Sigmoid colon (tissue), 4 donors: ENCODE data around the gene GNL3.

Source experiments
- EP300 ChIP-seq, 4 donors: sonication (generic); formaldehyde crosslinking; IDR thresholded peaks; one replicate each; pipeline ENCODE4 v1.6.1; 2017; ENCODE audit warnings: antibody characterized with exemption in 4 of 4
- POLR2A ChIP-seq, 2 donors: fragments of 450-650 bp; IDR thresholded peaks; one replicate each; pipeline ENCODE4 v1.6.1; 2016; ENCODE audit warnings: antibody characterized with exemption in 2 of 2, mild to moderate bottlenecking in 2 of 2, moderate library complexity in 2 of 2
- POLR2AphosphoS5 ChIP-seq, 4 donors: sonication (generic); formaldehyde crosslinking; IDR thresholded peaks; one replicate each; pipeline ENCODE4 v1.6.1; 2017; ENCODE audit warnings: antibody characterized with exemption in 4 of 4
- TF ChIP-seq, protein P1 (sequence below), 4 experiments: fragments of 450-650 bp in 3 of 4; fragments of 200-600 bp in 1 of 4; IDR thresholded peaks; one replicate each; pipeline ENCODE4 v1.5.1; 2016 to 2019; ENCODE audit warnings: antibody characterized with exemption in 4 of 4, mild to moderate bottlenecking in 3 of 4, moderate library complexity in 2 of 4

DNA sequence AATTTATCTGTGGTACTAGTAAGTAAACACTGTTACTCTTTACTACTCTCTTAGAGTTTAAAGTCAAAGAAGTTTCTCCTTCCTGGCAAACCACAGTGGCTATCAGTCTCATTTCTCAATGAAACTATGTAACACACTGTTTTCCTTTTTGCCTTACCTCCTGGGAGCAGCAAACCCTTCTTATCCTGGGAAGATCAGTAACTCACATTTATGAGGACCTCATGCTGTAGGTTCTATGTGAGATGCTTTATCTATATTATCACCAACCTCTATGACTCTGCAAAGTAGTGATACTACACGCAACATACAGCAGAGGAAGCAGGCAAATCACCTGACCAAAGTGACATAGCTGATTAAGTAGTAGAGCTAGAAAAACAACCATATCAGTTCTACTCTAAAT is 35.4 kb upstream of the GNL3 start:
- TF ChIP-seq, protein P1, sequence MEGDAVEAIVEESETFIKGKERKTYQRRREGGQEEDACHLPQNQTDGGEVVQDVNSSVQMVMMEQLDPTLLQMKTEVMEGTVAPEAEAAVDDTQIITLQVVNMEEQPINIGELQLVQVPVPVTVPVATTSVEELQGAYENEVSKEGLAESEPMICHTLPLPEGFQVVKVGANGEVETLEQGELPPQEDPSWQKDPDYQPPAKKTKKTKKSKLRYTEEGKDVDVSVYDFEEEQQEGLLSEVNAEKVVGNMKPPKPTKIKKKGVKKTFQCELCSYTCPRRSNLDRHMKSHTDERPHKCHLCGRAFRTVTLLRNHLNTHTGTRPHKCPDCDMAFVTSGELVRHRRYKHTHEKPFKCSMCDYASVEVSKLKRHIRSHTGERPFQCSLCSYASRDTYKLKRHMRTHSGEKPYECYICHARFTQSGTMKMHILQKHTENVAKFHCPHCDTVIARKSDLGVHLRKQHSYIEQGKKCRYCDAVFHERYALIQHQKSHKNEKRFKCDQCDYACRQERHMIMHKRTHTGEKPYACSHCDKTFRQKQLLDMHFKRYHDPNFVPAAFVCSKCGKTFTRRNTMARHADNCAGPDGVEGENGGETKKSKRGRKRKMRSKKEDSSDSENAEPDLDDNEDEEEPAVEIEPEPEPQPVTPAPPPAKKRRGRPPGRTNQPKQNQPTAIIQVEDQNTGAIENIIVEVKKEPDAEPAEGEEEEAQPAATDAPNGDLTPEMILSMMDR (IDR thresholded peaks at IDR 0.05), result no peak
- TF ChIP-seq POLR2A (IDR thresholded peaks at IDR 0.05) (no peak), POLR2AphosphoS5 (IDR thresholded peaks at IDR 0.05) (no peak), EP300 (IDR thresholded peaks at IDR 0.05) (no peak)
